Chondrocyte (in vitro differentiated cells): ENCODE results near the gene PRDM5. TPM values are rescaled to one million over a fixed set of nuclear protein-coding genes. Genes with fewer than 3 reads are reported as not detected.

Source experiments
- DNase-seq: peaks from one replicate; pipeline ENCODE4 v3.0.0; 2021; ENCODE audit warnings: mixed read lengths, low spot score
- H3K27ac Mint-ChIP-seq: one replicate; pipeline ENCODE4 v1.8.0; 2021; ENCODE audit warnings: mild to moderate bottlenecking, moderate library complexity, mixed read lengths; ENCODE audit not compliant: unreplicated experiment
- H3K27me3 Mint-ChIP-seq: 2 replicates; pipeline ENCODE4 v1.8.0; 2021; ENCODE audit warnings: low read depth, mixed read lengths
- H3K36me3 Mint-ChIP-seq: 2 replicates; pipeline ENCODE4 v1.8.0; 2021; ENCODE audit warnings: low read depth, mixed read lengths
- H3K4me1 Mint-ChIP-seq: 2 replicates; pipeline ENCODE4 v1.8.0; 2021; ENCODE audit warnings: low read depth, mild to moderate bottlenecking, mixed read lengths
- H3K4me3 Mint-ChIP-seq: one replicate; pipeline ENCODE4 v1.8.0; 2021; ENCODE audit warnings: mild to moderate bottlenecking, moderate library complexity, mixed read lengths; ENCODE audit not compliant: unreplicated experiment
- H3K9me3 Mint-ChIP-seq: 2 replicates; pipeline ENCODE4 v1.8.0; 2021; ENCODE audit warnings: low read depth, mixed read lengths
- total RNA-seq: library from RNA; stranded (reverse); gene quantifications from 3 replicates; pipeline ENCODE4 v1.2.1, GENCODE V29; 2021
- TF ChIP-seq, protein P1 (sequence below): fragments of 200-600 bp; sonication (generic); IDR thresholded peaks from 2 replicates; pipeline ENCODE4 v1.5.0; 2021; ENCODE audit warnings: antibody characterized with exemption, mild to moderate bottlenecking, moderate library complexity

Gene PRDM5
- total RNA-seq, 1 donor from 2014 or later, result 9.3 TPM

DNA sequence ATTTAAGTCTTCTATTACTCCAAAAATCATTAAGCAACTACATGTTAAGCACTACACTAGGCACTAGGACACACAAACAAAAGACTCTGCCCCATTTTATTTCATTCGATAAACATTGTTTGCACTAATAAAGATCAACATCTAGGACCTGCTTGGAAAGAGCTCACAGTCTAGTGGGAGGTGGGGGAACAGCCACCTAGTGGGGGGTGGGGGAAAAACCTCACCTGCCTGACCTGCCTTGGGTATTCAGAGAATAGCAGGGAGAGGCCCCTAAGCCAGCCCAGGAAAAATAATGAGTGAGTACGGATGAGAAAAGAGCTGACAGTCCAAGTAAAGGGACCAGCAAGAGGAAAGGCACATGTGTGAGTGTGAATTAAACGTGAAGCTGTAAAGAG lies 52.2 kb downstream of the PRDM5 start:
- Mint-ChIP-seq H3K4me1 (peaks cover 4% of the 10 kb centered on the region), H3K9me3 (no peaks in the 10 kb centered on the region), H3K36me3 (peaks cover 1% of the 10 kb centered on the region), H3K4me3 (no peak overlapping the region), H3K27me3 (no peaks in the 10 kb centered on the region), H3K27ac (no peak overlapping the region)
- TF ChIP-seq, protein P1, sequence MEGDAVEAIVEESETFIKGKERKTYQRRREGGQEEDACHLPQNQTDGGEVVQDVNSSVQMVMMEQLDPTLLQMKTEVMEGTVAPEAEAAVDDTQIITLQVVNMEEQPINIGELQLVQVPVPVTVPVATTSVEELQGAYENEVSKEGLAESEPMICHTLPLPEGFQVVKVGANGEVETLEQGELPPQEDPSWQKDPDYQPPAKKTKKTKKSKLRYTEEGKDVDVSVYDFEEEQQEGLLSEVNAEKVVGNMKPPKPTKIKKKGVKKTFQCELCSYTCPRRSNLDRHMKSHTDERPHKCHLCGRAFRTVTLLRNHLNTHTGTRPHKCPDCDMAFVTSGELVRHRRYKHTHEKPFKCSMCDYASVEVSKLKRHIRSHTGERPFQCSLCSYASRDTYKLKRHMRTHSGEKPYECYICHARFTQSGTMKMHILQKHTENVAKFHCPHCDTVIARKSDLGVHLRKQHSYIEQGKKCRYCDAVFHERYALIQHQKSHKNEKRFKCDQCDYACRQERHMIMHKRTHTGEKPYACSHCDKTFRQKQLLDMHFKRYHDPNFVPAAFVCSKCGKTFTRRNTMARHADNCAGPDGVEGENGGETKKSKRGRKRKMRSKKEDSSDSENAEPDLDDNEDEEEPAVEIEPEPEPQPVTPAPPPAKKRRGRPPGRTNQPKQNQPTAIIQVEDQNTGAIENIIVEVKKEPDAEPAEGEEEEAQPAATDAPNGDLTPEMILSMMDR, result no peak
- DNase-seq, result no peak

DNA sequence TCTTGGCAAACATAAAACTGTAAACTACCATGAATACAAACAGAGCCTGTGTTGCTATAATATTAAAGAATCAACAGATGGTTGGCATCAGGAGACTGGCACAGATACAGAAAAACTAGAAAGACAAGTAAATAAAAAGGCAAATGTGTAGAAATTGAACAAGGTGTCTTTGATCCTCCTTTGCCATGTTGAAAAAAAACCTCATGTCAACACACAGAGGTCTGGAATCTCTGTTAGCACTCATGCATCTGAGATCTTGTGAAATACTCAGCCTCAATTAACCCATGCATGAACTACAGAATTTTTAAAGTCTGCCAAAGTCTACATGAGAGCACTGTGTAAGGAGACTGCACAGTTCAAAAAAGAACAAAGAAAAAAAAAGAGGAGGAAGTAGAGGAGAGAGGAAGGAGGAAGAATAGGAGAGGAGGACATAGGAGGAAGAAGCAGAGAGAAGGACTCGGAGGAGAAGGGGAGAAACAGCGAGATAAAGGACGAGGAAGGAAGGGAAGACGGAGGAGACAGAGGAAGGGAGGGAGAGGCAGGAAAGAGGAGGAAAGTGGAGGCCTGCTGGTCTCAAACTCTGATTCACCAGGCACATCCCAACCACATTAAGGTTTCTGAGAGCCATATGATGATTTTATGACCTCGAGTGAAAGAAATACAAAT lies 52.8 kb downstream of the PRDM5 start:
- H3K4me3 Mint-ChIP-seq, result no peak overlapping the region

DNA sequence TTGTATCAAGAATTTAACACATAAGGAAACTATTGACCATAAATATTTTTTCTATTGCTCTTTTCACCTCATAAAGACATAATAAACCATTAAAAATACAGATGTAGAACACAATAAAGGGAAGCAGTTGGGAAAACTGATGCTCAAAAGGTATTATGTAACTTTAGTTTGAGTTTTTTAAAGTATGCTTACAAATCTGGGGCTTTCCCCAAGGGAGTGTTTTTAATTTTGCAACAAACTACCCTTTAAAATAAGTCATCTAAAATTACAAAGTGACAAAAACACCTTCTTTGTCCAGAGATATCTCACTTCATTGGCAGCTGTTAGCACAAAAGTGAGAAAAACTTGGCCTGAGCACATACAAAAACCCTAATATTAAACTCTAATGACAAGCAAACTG lies 55.0 kb downstream of the PRDM5 start:
- Mint-ChIP-seq H3K4me1 (peaks cover 3% of the 10 kb centered on the region), H3K27me3 (no peaks in the 10 kb centered on the region), H3K4me3 (no peak overlapping the region), H3K9me3 (no peaks in the 10 kb centered on the region), H3K27ac (no peak overlapping the region), H3K36me3 (no peaks in the 10 kb centered on the region)
- TF ChIP-seq, protein P1, result no peak
- DNase-seq, result no peak

More for the DNA sequence above, 52.8 kb downstream of the PRDM5 start:
- Mint-ChIP-seq H3K36me3 (peaks cover 1% of the 10 kb centered on the region), H3K4me1 (peaks cover 3% of the 10 kb centered on the region), H3K27ac (no peak overlapping the region), H3K9me3 (no peaks in the 10 kb centered on the region), H3K27me3 (no peaks in the 10 kb centered on the region)
- DNase-seq, result no peak
- TF ChIP-seq, protein P1, result no peak

DNA sequence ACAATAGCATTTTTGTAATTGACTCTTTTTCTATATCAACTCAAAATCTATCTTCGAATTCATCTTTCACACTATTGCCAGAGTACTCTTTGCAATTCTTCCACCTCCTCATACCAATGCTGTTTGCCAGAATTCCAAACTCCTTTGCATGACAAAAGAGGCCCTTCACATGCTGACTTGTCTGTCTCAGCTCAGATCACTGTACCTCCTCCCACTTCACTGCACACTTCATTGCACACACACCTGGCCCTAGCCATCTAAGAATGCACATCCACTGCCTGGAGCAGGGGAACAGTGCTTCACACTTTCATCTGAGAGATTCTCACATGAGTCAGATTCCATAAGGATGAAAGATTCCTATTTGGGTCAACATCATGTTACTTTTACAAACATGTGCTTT lies 56.5 kb downstream of the PRDM5 start:
- Mint-ChIP-seq H3K36me3 (peaks cover 1% of the 10 kb centered on the region), H3K27ac (no peak overlapping the region), H3K4me1 (peaks cover 3% of the 10 kb centered on the region), H3K9me3 (no peaks in the 10 kb centered on the region), H3K27me3 (no peaks in the 10 kb centered on the region), H3K4me3 (no peak overlapping the region)
- TF ChIP-seq, protein P1, result no peak
- no peak for DNase-seq

DNA sequence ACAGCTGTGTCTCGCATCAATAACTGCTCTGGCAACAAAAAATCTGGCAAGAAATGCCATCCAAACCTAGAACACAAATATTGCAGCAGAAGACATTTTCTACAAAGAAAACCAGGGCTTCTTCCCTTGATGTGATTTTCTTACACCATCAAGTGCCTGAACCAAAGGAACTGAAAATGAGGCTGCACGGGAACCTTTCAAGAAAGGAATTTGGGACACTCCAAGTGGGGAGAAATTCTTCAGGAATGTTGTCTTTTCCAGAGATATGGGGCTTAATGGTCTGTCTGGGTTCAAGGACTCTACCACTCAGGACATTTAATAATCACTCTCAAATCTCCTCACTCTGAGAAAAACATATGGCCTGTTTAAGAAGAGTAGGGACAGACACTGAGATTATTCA lies 57.6 kb downstream of the PRDM5 start:
- no peak for DNase-seq
- Mint-ChIP-seq H3K27ac (no peak overlapping the region), H3K4me1 (peaks cover 3% of the 10 kb centered on the region), H3K9me3 (no peaks in the 10 kb centered on the region), H3K27me3 (no peaks in the 10 kb centered on the region), H3K36me3 (peaks cover 1% of the 10 kb centered on the region), H3K4me3 (no peak overlapping the region)
- TF ChIP-seq, protein P1, result no peak
